Measurements from ENCODE around the gene CISH. TPM values are rescaled to one million over a fixed set of nuclear protein-coding genes. Genes with fewer than 3 reads are reported as not detected.

Gene CISH
- total RNA-seq, 1 experiment from 2014 or later, result 2.7 TPM

DNA sequence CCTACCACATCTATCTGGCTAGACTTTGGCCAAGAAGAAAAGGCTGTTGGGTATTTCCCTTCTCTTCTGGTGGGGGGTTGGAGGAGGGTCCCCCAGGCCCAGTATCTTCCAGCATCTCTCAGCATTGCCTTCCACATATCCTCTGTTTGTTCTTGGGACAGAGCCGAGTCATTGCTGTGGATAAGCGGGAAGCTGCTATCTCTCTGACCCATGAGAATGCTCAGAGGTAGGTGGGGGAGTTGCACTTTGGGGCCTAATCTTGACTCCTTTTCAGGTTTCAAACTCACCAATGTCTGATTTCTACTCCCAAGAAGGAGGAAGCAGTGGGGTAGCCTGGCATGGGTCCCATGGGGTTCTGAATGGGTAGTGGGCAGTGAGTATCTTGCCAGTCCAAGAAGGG, 34.2 kb downstream of the CISH start:
- H2AFZ ChIP-seq, result no peak overlapping the region
- DNase-seq, result peak in 1 of 2 experiments; percentile 21
- no peak overlapping the region for H3K27ac ChIP-seq
- intact Hi-C loops (cut with micrococcal nuclease; ENCODE audit: unreplicated experiment), result no loop called here
- no peak overlapping the region for H3K4me2 ChIP-seq
- no peak for TF ChIP-seq EZH2 (IDR thresholded peaks at IDR 0.05; ENCODE audit: low read depth)
- TF ChIP-seq, protein P1, sequence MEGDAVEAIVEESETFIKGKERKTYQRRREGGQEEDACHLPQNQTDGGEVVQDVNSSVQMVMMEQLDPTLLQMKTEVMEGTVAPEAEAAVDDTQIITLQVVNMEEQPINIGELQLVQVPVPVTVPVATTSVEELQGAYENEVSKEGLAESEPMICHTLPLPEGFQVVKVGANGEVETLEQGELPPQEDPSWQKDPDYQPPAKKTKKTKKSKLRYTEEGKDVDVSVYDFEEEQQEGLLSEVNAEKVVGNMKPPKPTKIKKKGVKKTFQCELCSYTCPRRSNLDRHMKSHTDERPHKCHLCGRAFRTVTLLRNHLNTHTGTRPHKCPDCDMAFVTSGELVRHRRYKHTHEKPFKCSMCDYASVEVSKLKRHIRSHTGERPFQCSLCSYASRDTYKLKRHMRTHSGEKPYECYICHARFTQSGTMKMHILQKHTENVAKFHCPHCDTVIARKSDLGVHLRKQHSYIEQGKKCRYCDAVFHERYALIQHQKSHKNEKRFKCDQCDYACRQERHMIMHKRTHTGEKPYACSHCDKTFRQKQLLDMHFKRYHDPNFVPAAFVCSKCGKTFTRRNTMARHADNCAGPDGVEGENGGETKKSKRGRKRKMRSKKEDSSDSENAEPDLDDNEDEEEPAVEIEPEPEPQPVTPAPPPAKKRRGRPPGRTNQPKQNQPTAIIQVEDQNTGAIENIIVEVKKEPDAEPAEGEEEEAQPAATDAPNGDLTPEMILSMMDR (conservative IDR thresholded peaks at IDR 0.05), result no peak
- no TSS peak for BruUV-seq (replicated peaks)
- no peaks in the 10 kb centered on the region for H3K27me3 ChIP-seq (ENCODE audit: insufficient read depth, low read depth)
- H3F3A ChIP-seq (ENCODE audit: insufficient read depth, low read depth), result no peaks in the 10 kb centered on the region
- H3K4me1 ChIP-seq (replicated peaks; ENCODE audit: insufficient read depth), result no peaks in the 10 kb centered on the region
- H4K20me1 ChIP-seq (ENCODE audit: insufficient read depth), result no peaks in the 10 kb centered on the region
- H3K4me3 ChIP-seq, result no peak overlapping the region
- no peaks in the 10 kb centered on the region for H3K9me2 ChIP-seq (ENCODE audit: insufficient read depth)
- POLR2A ChIA-PET (ENCODE audit: unreplicated experiment), result no interaction called here
- no peaks in the 10 kb centered on the region for H3K9me3 ChIP-seq (ENCODE audit: insufficient read depth, low read depth)
- H3K79me2 ChIP-seq (ENCODE audit: low read depth), result no peaks in the 10 kb centered on the region
- H3K36me3 ChIP-seq (ENCODE audit: low read depth), result no peaks in the 10 kb centered on the region
- CTCF ChIA-PET, result interaction anchor here (0.5 kb wide), 1 partner anchor 34 kb away, joined by 3 read pairs; the partner anchor contains the start of gene CISH

GRCh38 chr3:50575372-50575771, 36.2 kb downstream of the CISH start:
- Histone ChIP-seq H4K20me1 (ENCODE audit: insufficient read depth) (no peaks in the 10 kb centered on the region), H3K4me3 (no peak overlapping the region), H2AFZ (no peak overlapping the region), H3K9me3 (ENCODE audit: insufficient read depth, low read depth) (no peaks in the 10 kb centered on the region), H3K9me2 (ENCODE audit: insufficient read depth) (no peaks in the 10 kb centered on the region), H3K27me3 (ENCODE audit: insufficient read depth, low read depth) (no peaks in the 10 kb centered on the region), H3K79me2 (ENCODE audit: low read depth) (0 out of 2 replicates have a peak, but pooled peaks cover 2% of the 10 kb centered on the region), H3K4me1 (replicated peaks; ENCODE audit: insufficient read depth) (peaks cover 2% of the 10 kb centered on the region; the same call in 1 of the 2 replicates), H3K27ac (no peak overlapping the region), H3F3A (ENCODE audit: insufficient read depth, low read depth) (no peaks in the 10 kb centered on the region), H3K36me3 (ENCODE audit: low read depth) (no peaks in the 10 kb centered on the region), H3K4me2 (no peak overlapping the region)
- ChIA-PET POLR2A (ENCODE audit: unreplicated experiment) (interaction anchor here (0.6 kb wide), 1 partner anchor 212 kb away, joined by 3 read pairs; no protein-coding TSS in a partner anchor), CTCF (interaction anchor here (0.7 kb wide), 1 partner anchor 357 kb away, joined by 3 read pairs; no protein-coding TSS in a partner anchor)
- peak; percentile 17 to 37 for DNase-seq
- BruUV-seq (replicated peaks), result no TSS peak
- TF ChIP-seq EZH2 (IDR thresholded peaks at IDR 0.05; ENCODE audit: low read depth), result no peak
- TF ChIP-seq, protein P1 (conservative IDR thresholded peaks at IDR 0.05), result no peak
- intact Hi-C loops (cut with micrococcal nuclease; ENCODE audit: unreplicated experiment), result no loop called here

GRCh38 chr3:50574444-50574831, 37.1 kb downstream of the CISH start:
- H3K4me2 ChIP-seq, result no peak overlapping the region
- H4K20me1 ChIP-seq (ENCODE audit: insufficient read depth), result no peaks in the 10 kb centered on the region
- no peaks in the 10 kb centered on the region for H3K9me3 ChIP-seq (ENCODE audit: insufficient read depth, low read depth)
- intact Hi-C loops (cut with micrococcal nuclease; ENCODE audit: unreplicated experiment), result no loop called here
- CTCF ChIA-PET, result no interaction called here
- H3K27ac ChIP-seq, result no peak overlapping the region
- H3K9me2 ChIP-seq (ENCODE audit: insufficient read depth), result no peaks in the 10 kb centered on the region
- no peak overlapping the region for H3K4me3 ChIP-seq
- H3K36me3 ChIP-seq (ENCODE audit: low read depth), result no peaks in the 10 kb centered on the region
- TF ChIP-seq EZH2 (IDR thresholded peaks at IDR 0.05; ENCODE audit: low read depth), result no peak
- TF ChIP-seq, protein P1 (conservative IDR thresholded peaks at IDR 0.05), result no peak
- H3K27me3 ChIP-seq (ENCODE audit: insufficient read depth, low read depth), result no peaks in the 10 kb centered on the region
- no peak for DNase-seq
- H2AFZ ChIP-seq, result no peak overlapping the region
- no peaks in the 10 kb centered on the region for H3F3A ChIP-seq (ENCODE audit: insufficient read depth, low read depth)
- POLR2A ChIA-PET (ENCODE audit: unreplicated experiment), result no interaction called here
- peaks cover 7% of the 10 kb centered on the region; the same call in 1 of the 2 replicates for H3K4me1 ChIP-seq (replicated peaks; ENCODE audit: insufficient read depth)
- H3K79me2 ChIP-seq (ENCODE audit: low read depth), result peaks cover 11% of the 10 kb centered on the region; the same call in 1 of the 2 replicates
- BruUV-seq (replicated peaks), result no TSS peak
